B cell (primary cell): ENCODE data around the gene MAP1LC3B2. TPM values are rescaled to one million over a fixed set of nuclear protein-coding genes. Genes with fewer than 3 reads are reported as not detected.

Experiments used
- ATAC-seq: fragments of 200-7000 bp; cut with Tn5 transposase; one replicate; pipeline ENCODE4 v1.10.0; 2021; ENCODE audit warnings: low read depth, mild to moderate bottlenecking, moderate number of reproducible peaks, moderate library complexity
- CTCF ChIA-PET: fragments of 350-600 bp; sonication (Branson Sonifier 250); formaldehyde crosslinking; loops from one replicate; lab custom pipeline; 2021; ENCODE audit warnings: antibody characterized with exemption, inconsistent platforms; lab: Charles Lee
- POLR2A ChIA-PET: fragments of 350-600 bp; sonication (Branson Sonifier 250); formaldehyde crosslinking; loops from one replicate; lab custom pipeline; 2021; ENCODE audit warnings: antibody characterized with exemption; lab: Charles Lee
- DNase-seq: peaks from one replicate; pipeline ENCODE4 v3.0.0; 2013
- H2AFZ ChIP-seq: 2 replicates; pipeline ENCODE4 v1.6.1; 2012; ENCODE audit warnings: mild to moderate bottlenecking, low read depth, low read length; ENCODE audit not compliant: insufficient read depth, poor library complexity, severe bottlenecking
- H3K27ac ChIP-seq, 2 donors: 1 replicate in 1 of 2; 2 replicates in 1 of 2; pipeline ENCODE4 v1.5.1; 2012 to 2013; ENCODE audit warnings: low read length in 2 of 2, mild to moderate bottlenecking in 2 of 2, moderate library complexity in 1 of 2
- H3K27me3 ChIP-seq, 4 experiments: fragments of 200-600 bp in 1 of 4; sonication (generic) in 1 of 4; replicated peaks in 1 of 4; 1 replicate in 2 of 4; 2 replicates in 2 of 4; pipeline versions ENCODE4 v1.6.1 to v1.7.0; 2013 to 2016; ENCODE audit warnings: low read length in 3 of 4, mild to moderate bottlenecking in 2 of 4, mixed read lengths in 1 of 4, moderate library complexity in 1 of 4; ENCODE audit not compliant: insufficient read depth in 4 of 4, control insufficient read depth in 3 of 4; ENCODE audit errors: control extremely low read depth in 1 of 4
- H3K36me3 ChIP-seq, 2 experiments: replicated peaks in 1 of 2; 1 replicate in 1 of 2; 2 replicates in 1 of 2; pipeline versions ENCODE4 v1.6.1 to v1.7.1; 2013; ENCODE audit warnings: low read length in 1 of 2; ENCODE audit not compliant: insufficient read depth in 2 of 2, control insufficient read depth in 1 of 2; ENCODE audit errors: control extremely low read depth in 1 of 2, extremely low read depth in 1 of 2
- H3K4me1 ChIP-seq, 2 donors: fragments of 200-600 bp in 1 of 2; sonication (generic) in 1 of 2; 1 replicate in 1 of 2; 2 replicates in 1 of 2; pipeline versions ENCODE4 v1.5.1 to v1.6.1; 2013 to 2017; ENCODE audit warnings: low read length in 2 of 2; ENCODE audit not compliant: control insufficient read depth in 2 of 2, insufficient read depth in 2 of 2
- H3K4me2 ChIP-seq: replicated peaks from 2 replicates; pipeline ENCODE3; 2012; ENCODE audit warnings: mild to moderate bottlenecking, low read depth, low read length; ENCODE audit not compliant: poor library complexity, severe bottlenecking
- H3K4me3 ChIP-seq, 5 experiments: fragments of 200-600 bp in 1 of 5; sonication (generic) in 1 of 5; 1 replicate in 3 of 5; 2 replicates in 2 of 5; pipeline versions ENCODE4 v1.5.1 to v1.7.0; 2011 to 2016; ENCODE audit warnings: low read length in 4 of 5, mild to moderate bottlenecking in 4 of 5, low read depth in 2 of 5, control low read depth in 1 of 5, moderate library complexity in 1 of 5; ENCODE audit not compliant: insufficient read depth in 1 of 5; ENCODE audit errors: control extremely low read depth in 1 of 5, extremely low read depth in 1 of 5
- H3K79me2 ChIP-seq: fragments of 200-600 bp; sonication (generic); one replicate; pipeline ENCODE4 v1.6.0; 2016; ENCODE audit warnings: low read length; ENCODE audit not compliant: control insufficient read depth, insufficient read depth
- H3K9ac ChIP-seq: fragments of 200-600 bp; sonication (generic); 2 replicates; pipeline ENCODE4 v1.6.1; 2017; ENCODE audit warnings: mild to moderate bottlenecking, low read length, moderate library complexity
- H3K9me3 ChIP-seq, 3 donors: one replicate each; pipeline versions ENCODE4 v1.6.1 to v1.7.1; 2013; ENCODE audit warnings: low read length in 2 of 3; ENCODE audit not compliant: control insufficient read depth in 2 of 3, insufficient read depth in 1 of 3; ENCODE audit errors: control extremely low read depth in 1 of 3
- H4K20me1 ChIP-seq: 2 replicates; pipeline ENCODE4 v1.6.0; 2012; ENCODE audit warnings: mild to moderate bottlenecking, low read length; ENCODE audit not compliant: insufficient read depth, control insufficient read depth, poor library complexity, severe bottlenecking
- H3K27ac Mint-ChIP-seq: one replicate; pipeline ENCODE4 v1.8.0; 2021; ENCODE audit warnings: mixed read lengths
- H3K27me3 Mint-ChIP-seq: one replicate; pipeline ENCODE4 v1.8.0; 2021; ENCODE audit warnings: mixed read lengths
- H3K4me1 Mint-ChIP-seq: one replicate; pipeline ENCODE4 v1.8.0; 2021; ENCODE audit warnings: mixed read lengths
- H3K4me3 Mint-ChIP-seq: one replicate; pipeline ENCODE4 v1.8.0; 2021; ENCODE audit warnings: mixed read lengths
- H3K9me3 Mint-ChIP-seq: one replicate; pipeline ENCODE4 v1.8.0; 2022; ENCODE audit warnings: mixed read lengths; ENCODE audit not compliant: insufficient read depth
- CTCF ChIP-seq: fragments of 200-600 bp; IDR thresholded peaks from one replicate; pipeline ENCODE4 v1.8.0; 2022; ENCODE audit warnings: antibody characterized with exemption, mild to moderate bottlenecking
- EZH2 ChIP-seq: IDR thresholded peaks from 2 replicates; pipeline ENCODE4 v1.6.1; 2012; ENCODE audit warnings: borderline replicate concordance, low read depth, mild to moderate bottlenecking, moderate library complexity, low read length; ENCODE audit not compliant: insufficient read depth, poor library complexity, severe bottlenecking
- WGBS: methylation state at CpG from one replicate; pipeline ENCODE4 v1.1.5; 2013; ENCODE audit warnings: missing lambda C conversion rate; ENCODE audit not compliant: insufficient coverage; 5-methylcytosine and 5-hydroxymethylcytosine counted together
- intact Hi-C: fragments of 100-400 bp; cut with micrococcal nuclease; formaldehyde crosslinking; loops from one replicate; pipeline ENCODE4 v1.10.0; 2022
- polyA plus RNA-seq: library from polyadenylated mRNA; depleted of rRNA; stranded (reverse); fragments of >200 nt; gene quantifications from 2 replicates; pipeline ENCODE4 v1.2.3, GENCODE V29; 2012
- total RNA-seq, 2 donors: library from RNA; stranded (reverse); fragments of 120-200 nt in 1 of 2; gene quantifications; 1 replicate in 1 of 2; 2 replicates in 1 of 2; pipeline versions ENCODE4 v1.2.3 to v1.2.4, GENCODE V29; 2013 to 2022

MAP1LC3B2 gene
- total and polyA plus RNA-seq, 2 donors (not counting 1 experiment from before 2014, with no cell fraction given) = 0.28 to 1.0 TPM

- ATAC-seq (no peak), DNase-seq (no peak)
- Mint-ChIP-seq H3K27ac (no peak overlapping the region), H3K9me3 (no peaks in the 10 kb centered on the region), H3K27me3 (no peaks in the 10 kb centered on the region), H3K4me3 (no peak overlapping the region), H3K4me1 (peaks cover 4% of the 10 kb centered on the region)
- H3K4me2 ChIP-seq = no peak overlapping the region
- intact Hi-C loops = no loop called here
- no peaks in the 10 kb centered on the region for H3K79me2 ChIP-seq
- no peak overlapping the region for H3K4me3 ChIP-seq
- no CpG with 5 or more reads among the region's 4 CpGs for WGBS
- no peaks in the 10 kb centered on the region for H3K4me1 ChIP-seq
- ChIA-PET POLR2A (no interaction called here), CTCF (interaction anchor here (1.0 to 1.7 kb wide), 2 partner anchors 20 to 38 kb away, joined by 3 to 5 read pairs; no protein-coding TSS in a partner anchor)
- no peak overlapping the region for H3K9ac ChIP-seq
- H3K9me3 ChIP-seq = peaks cover 0 to 8% (median 0%) of the 10 kb centered on the region in 3 donors
- H3K36me3 ChIP-seq = no peaks in the 10 kb centered on the region
- H3K27me3 ChIP-seq = no peaks in the 10 kb centered on the region
- TF ChIP-seq CTCF (no peak), EZH2 (no peak)
- H2AFZ ChIP-seq = no peak overlapping the region
- no peaks in the 10 kb centered on the region for H4K20me1 ChIP-seq
- no peak overlapping the region for H3K27ac ChIP-seq
Measured at GRCh38 chr12:116577154-116577561, 18.0 kb downstream of the MAP1LC3B2 start.

DNA sequence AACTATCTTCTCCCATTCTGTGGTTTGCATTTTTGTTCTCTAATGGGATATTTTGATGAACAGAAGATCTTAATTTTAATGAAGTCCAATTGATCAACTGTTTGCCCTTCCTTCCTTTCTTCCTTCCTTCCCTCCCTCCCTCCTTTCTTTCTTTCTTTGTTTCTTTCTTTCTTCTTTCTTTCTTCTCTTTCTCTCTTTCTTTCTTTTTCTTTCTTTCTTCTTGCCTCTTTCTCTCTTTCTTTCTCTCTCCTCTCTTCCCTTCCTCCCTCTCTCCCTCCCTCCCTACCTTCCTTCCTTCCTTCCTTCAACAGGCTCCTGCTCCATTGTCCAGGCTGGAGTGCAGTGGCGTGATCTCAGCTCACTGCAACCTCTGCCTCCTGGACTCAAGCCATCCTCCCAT, 18.9 kb downstream of the MAP1LC3B2 start:
- Histone ChIP-seq H3K27me3 (no peaks in the 10 kb centered on the region), H3K9ac (no peak overlapping the region), H3K27ac (no peak overlapping the region), H3K36me3 (no peaks in the 10 kb centered on the region), H3K79me2 (no peaks in the 10 kb centered on the region), H3K9me3 (peaks cover 0 to 8% (median 0%) of the 10 kb centered on the region in 3 donors), H3K4me2 (no peak overlapping the region), H3K4me3 (no peak overlapping the region), H4K20me1 (no peaks in the 10 kb centered on the region), H3K4me1 (no peaks in the 10 kb centered on the region), H2AFZ (no peak overlapping the region)
- WGBS = 100% methylated on average over 1 of the region's 1 CpG
- Mint-ChIP-seq H3K4me3 (no peak overlapping the region), H3K27me3 (no peaks in the 10 kb centered on the region), H3K4me1 (peaks cover 4% of the 10 kb centered on the region), H3K9me3 (no peaks in the 10 kb centered on the region), H3K27ac (no peak overlapping the region)
- ChIA-PET POLR2A (no interaction called here), CTCF (no interaction called here)
- ATAC-seq = no peak
- no peak for DNase-seq
- intact Hi-C loops = no loop called here
- no peak for TF ChIP-seq EZH2
- TF ChIP-seq CTCF = no peak
